GM12875 (cell line): ENCODE results near the gene DIP2A.

Experiments used
- H3K4me3 ChIP-seq: one replicate; pipeline ENCODE4 v1.5.1; 2011; ENCODE audit warnings: low read depth, low read length, control low read depth
- TF ChIP-seq, protein P1 (sequence below): IDR thresholded peaks from 2 replicates; pipeline ENCODE4 v1.5.1; 2011; ENCODE audit warnings: low read depth, mild to moderate bottlenecking, control low read depth, inconsistent platforms, low read length, moderate library complexity, borderline replicate concordance; ENCODE audit not compliant: insufficient read depth

The DIP2A gene

DNA sequence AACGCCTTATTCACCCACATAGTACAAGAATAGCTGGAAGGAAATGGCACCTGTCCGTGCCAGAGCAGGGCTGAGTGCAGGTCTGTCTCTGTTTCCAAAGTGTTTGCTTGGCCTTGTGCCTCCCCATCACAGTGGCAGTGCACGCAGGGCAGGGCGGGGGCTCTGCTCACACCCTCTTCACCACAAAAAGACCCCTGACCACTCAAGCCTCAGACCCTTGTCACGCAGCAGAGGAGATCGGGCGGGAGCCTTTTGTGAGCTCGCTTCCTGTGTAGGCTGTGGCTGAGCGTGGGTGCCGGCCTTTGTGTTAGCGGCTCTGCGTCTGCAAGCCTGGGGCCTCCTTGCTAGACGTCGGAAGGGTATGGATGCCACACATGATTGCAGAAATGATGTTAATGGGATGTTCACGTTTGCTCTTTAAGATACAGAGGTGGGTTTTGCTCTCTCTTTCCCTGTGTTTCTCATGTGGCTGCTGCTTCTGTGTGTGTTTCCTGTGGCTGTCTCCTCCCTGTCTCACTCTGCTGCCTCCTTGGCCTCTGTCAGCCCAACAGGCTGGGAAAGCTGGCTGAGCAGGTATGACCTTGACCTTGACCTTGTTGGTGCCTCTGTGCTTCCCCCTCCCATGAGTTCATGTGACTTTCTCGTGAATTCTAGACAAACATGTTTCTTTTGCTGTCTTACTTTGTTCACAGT, 100.7 kb downstream of the DIP2A start:
- no peak overlapping the region for H3K4me3 ChIP-seq

DNA sequence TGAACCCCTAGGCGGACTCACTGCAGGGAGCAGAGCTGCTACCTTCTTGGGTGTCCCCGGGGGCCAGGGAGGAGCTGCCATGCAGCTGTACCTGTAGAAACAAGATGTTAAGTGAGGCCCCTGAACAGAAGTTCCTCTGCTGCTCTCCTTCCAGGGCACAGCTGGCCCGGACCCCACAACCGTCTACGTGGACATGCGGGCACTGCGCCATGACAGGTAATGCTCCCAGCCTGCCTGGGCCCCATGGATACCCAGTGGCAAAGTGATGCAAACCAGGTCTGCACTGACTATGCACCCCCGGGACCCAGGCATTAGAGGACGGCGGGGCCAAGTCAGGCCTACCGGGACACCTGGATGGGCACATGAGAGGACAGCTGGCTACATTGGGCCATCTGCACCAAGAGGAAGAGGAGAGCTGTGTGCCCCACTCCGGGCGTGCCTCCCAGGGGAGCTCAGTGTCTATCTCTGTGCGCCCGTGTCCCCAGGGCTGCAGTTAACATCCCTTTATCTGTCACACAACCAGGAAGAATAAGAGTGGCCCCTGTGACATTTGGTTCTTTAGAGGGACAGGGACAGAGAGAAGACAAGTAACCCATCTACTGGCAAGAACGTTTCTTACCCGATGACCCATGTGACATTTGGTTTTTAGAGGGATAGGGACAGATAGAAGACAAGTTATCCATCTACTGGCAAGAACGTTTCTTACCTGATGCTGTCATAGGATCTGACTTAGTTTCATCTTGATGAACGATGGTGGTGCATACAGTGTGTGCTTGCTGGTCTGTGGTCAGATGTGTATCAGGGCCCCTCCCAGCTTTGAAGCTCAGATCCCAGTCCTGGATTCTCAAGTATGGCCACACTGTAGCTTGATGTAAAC, 102.1 kb downstream of the DIP2A start:
- TF ChIP-seq, protein P1, sequence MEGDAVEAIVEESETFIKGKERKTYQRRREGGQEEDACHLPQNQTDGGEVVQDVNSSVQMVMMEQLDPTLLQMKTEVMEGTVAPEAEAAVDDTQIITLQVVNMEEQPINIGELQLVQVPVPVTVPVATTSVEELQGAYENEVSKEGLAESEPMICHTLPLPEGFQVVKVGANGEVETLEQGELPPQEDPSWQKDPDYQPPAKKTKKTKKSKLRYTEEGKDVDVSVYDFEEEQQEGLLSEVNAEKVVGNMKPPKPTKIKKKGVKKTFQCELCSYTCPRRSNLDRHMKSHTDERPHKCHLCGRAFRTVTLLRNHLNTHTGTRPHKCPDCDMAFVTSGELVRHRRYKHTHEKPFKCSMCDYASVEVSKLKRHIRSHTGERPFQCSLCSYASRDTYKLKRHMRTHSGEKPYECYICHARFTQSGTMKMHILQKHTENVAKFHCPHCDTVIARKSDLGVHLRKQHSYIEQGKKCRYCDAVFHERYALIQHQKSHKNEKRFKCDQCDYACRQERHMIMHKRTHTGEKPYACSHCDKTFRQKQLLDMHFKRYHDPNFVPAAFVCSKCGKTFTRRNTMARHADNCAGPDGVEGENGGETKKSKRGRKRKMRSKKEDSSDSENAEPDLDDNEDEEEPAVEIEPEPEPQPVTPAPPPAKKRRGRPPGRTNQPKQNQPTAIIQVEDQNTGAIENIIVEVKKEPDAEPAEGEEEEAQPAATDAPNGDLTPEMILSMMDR = no peak
- H3K4me3 ChIP-seq = no peak overlapping the region

More for the DNA sequence above, 100.7 kb downstream of the DIP2A start:
- TF ChIP-seq, protein P1 = no peak

DNA sequence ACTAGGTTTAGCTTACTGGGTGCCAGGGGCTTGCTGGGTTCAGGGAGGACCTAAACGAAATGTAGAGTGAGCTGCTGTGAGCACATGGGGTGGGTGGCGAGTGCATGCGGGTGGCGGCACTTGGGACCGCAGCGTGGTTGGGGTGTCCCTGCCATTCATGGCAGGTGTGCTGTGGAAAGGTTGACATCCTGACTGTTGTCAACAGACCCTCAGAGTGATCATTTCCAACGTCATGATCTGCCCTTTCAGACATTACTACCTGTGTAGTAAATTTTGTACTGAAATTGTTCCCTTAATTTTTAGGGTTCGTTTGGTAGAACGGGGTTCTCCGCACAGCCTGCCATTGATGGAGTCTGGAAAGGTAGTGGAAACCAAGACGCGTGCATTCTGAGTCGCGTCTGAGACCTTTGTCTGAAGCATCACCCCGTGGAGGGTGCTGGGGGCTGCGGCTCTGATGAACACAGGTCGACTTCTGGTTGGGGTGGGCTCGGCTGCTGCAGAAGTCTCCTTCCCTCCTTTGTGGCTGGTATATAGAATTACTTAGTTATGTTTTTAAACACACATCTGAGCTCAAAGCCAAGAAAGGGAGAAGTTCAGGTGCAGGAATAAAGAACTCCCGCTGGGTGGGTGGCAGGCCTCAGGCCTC, 102.9 kb downstream of the DIP2A start:
- H3K4me3 ChIP-seq = no peak overlapping the region

DNA sequence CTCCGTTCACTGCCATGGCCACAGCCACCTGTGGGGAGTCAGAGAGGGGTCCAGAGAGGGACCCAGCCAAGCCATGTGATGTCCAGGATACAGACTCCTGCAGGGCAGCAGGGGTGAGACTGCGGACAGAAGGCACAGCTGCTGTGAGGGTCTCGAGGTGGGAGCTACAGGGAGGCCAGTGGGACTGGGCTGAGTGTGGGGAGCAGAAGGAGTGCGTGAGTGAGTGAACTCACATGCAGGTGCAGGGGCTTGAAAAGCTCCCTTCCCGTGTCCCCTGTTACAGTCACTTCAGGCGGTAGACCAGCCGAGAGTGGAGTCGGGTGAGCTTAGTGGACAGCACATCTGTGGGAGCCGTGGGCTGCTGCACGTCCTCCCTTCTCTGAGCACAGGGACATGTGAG, 103.8 kb downstream of the DIP2A start:
- H3K4me3 ChIP-seq = no peak overlapping the region
- TF ChIP-seq, protein P1 = no peak

More for the DNA sequence above, 102.9 kb downstream of the DIP2A start:
- TF ChIP-seq, protein P1 = no peak

DNA sequence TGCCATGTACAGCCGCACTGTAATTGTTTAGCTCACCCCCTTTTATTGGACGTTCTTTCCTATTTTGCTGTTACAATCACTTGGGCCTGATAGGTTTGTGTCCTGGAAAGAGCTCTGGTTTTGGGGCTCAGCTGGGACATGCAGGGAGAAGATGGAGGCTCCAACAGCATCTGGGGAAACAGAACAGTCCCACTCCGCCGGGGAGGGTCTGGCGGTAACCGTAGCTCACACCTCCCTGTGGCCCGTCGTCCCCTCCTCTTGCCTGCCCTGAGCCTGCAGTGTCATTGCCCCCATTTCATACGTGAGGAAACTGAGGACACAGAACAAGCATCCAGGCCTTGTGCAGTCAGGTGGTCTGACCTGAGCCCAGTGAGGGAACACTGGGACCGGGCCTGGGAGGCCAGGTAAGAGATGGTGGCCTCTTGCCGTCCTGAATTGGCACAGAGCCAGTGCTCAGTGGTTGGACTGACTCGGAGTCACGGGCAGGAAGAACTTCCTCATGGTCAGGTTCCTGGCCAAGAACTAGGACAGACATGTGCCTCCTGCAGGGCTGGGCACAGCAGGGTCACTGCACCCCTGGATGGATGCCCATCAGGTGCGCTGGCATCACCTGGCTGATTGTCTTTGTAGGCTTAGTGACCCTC, 104.4 kb downstream of the DIP2A start:
- TF ChIP-seq, protein P1 = no peak

DNA sequence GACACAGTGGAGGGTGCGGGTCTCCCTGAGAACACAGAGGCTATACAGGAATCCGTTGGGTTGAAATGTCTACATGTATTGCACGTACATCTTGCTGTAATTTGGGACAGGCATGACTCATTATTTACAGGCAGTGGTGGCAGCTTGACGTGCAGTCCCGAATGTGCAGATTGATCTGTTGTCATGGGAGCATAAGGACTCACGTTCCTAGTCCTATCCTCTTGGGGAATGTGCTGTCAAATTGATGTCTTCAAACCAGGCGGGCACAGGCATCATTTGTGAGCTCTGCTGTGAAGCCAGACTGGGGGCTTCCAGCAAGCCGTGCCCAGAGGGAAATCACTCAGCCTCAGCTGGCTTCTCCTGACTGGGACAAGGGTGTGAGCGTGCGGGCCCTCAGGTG, 105.7 kb downstream of the DIP2A start:
- TF ChIP-seq, protein P1 = no peak
- no peak overlapping the region for H3K4me3 ChIP-seq

More for the DNA sequence above, 104.4 kb downstream of the DIP2A start:
- H3K4me3 ChIP-seq = no peak overlapping the region
